GM12878 (cell line): ENCODE measurements around the gene SORCS2. TPM values are rescaled to one million over a fixed set of nuclear protein-coding genes. Genes with fewer than 3 reads are reported as not detected.

Source experiments
- ATAC-seq: fragments of 200-7000 bp; cut with Tn5 transposase; 3 replicates; pipeline ENCODE4 v1.9.1; 2020; ENCODE audit warnings: mild to moderate bottlenecking, moderate library complexity
- BruUV-seq: library from RNA; stranded (reverse); fragments of 400-500 nt; replicated peaks from 2 replicates; lab custom pipeline; 2021; lab: Mats Ljungman, UMichigan
- CTCF ChIA-PET: fragments of 300-600 bp; sonication (Branson Sonifier 250); formaldehyde crosslinking; extraction: SDS; loops from one replicate; lab custom pipeline; 2021; ENCODE audit warnings: inconsistent platforms; lab: Yijun Ruan, JAX
- POLR2A ChIA-PET: fragments of 350-600 bp; formaldehyde crosslinking; extraction: SDS; loops from one replicate; lab custom pipeline; 2021; ENCODE audit warnings: inconsistent platforms; lab: Charles Lee
- RAD21 ChIA-PET: fragments of 300-600 bp; sonication (Branson Sonifier 250); formaldehyde crosslinking; loops from one replicate; lab custom pipeline; 2023; ENCODE audit warnings: antibody characterized with exemption; ENCODE audit not compliant: unreplicated experiment; lab: Charles Lee
- SMC1A ChIA-PET: fragments of 300-600 bp; sonication (Branson Sonifier 250); formaldehyde crosslinking; loops from one replicate; lab custom pipeline; 2023; ENCODE audit not compliant: unreplicated experiment, uncharacterized antibody; lab: Charles Lee
- DNase-seq: peaks from one replicate; pipeline ENCODE4 v3.0.0-alpha.2; 2011; ENCODE audit warnings: low read depth, low spot score
- FAIRE-seq: peaks from 3 replicates; lab custom pipeline; 2011; peaks lifted over from hg19 to GRCh38; lab: Jason Lieb, UNC
- H2AFZ ChIP-seq: 2 replicates; pipeline ENCODE4 v1.6.0; 2011; ENCODE audit warnings: low read depth, low read length, control low read depth; ENCODE audit not compliant: control insufficient read depth
- H3K27ac ChIP-seq: 2 replicates; pipeline ENCODE4 v1.5.1; 2011; ENCODE audit warnings: control low read depth; ENCODE audit not compliant: control insufficient read depth, insufficient read depth
- H3K27me3 ChIP-seq, 2 experiments: replicated peaks in 1 of 2; 2 replicates each; pipeline versions ENCODE4 v1.6.0 to v1.6.1; 2011; ENCODE audit warnings: low read length in 1 of 2; ENCODE audit not compliant: control insufficient read depth in 2 of 2, insufficient read depth in 2 of 2
- H3K36me3 ChIP-seq, 2 experiments: 2 replicates each; pipeline ENCODE4 v1.5.1; 2011; ENCODE audit warnings: low read length in 1 of 2; ENCODE audit not compliant: control insufficient read depth in 2 of 2, insufficient read depth in 2 of 2
- H3K4me1 ChIP-seq: 2 replicates; pipeline ENCODE4 v1.6.1; 2011; ENCODE audit warnings: mild to moderate bottlenecking, low read length, moderate library complexity, mixed read lengths; ENCODE audit not compliant: control insufficient read depth, insufficient read depth
- H3K4me2 ChIP-seq: 2 replicates; pipeline ENCODE4 v1.6.0; 2011; ENCODE audit warnings: control low read depth; ENCODE audit not compliant: control insufficient read depth, insufficient read depth
- H3K4me3 ChIP-seq: fragments of 200-600 bp; sonication (generic); 2 replicates; pipeline ENCODE4 v1.5.1; 2016
- H3K79me2 ChIP-seq: 2 replicates; pipeline ENCODE4 v1.6.0; 2011; ENCODE audit warnings: low read length; ENCODE audit not compliant: control insufficient read depth, insufficient read depth
- H3K9ac ChIP-seq: 2 replicates; pipeline ENCODE4 v1.8.0; 2011; ENCODE audit warnings: low read length, control low read depth, mixed read lengths; ENCODE audit not compliant: control insufficient read depth, insufficient read depth
- H3K9me3 ChIP-seq: replicated peaks from 3 replicates; pipeline ENCODE4 v1.5.1; 2011; ENCODE audit warnings: mild to moderate bottlenecking, low read length; ENCODE audit not compliant: control insufficient read depth, insufficient read depth
- H4K20me1 ChIP-seq: 2 replicates; pipeline ENCODE4 v1.6.0; 2011; ENCODE audit not compliant: control insufficient read depth, insufficient read depth
- BACH1 ChIP-seq: fragments of 450-650 bp; IDR thresholded peaks from 2 replicates; pipeline ENCODE4 v1.6.1; 2017; ENCODE audit warnings: mild to moderate bottlenecking, borderline replicate concordance
- E4F1 ChIP-seq: fragments of 450-650 bp; IDR thresholded peaks from 2 replicates; pipeline ENCODE4 v1.6.1; 2018; ENCODE audit warnings: borderline replicate concordance, mild to moderate bottlenecking; ENCODE audit not compliant: partially characterized antibody
- EED ChIP-seq: sonication (generic); IDR thresholded peaks from 2 replicates; pipeline ENCODE4 v1.6.1; 2016; ENCODE audit warnings: antibody characterized with exemption, low read depth
- EP300 ChIP-seq, 2 experiments: fragments of 150-350 bp in 1 of 2; IDR thresholded peaks; 2 replicates each; pipeline ENCODE4 v1.6.1; 2011 to 2012; ENCODE audit warnings: low read depth in 2 of 2, low read length in 2 of 2, borderline replicate concordance in 1 of 2, improper control_type of control experiment in 1 of 2, inconsistent platforms in 1 of 2; ENCODE audit not compliant: control insufficient read depth in 1 of 2
- ESRRA ChIP-seq: IDR thresholded peaks from 2 replicates; pipeline ENCODE4 v1.6.1; 2012; ENCODE audit warnings: mild to moderate bottlenecking, low read length, improper control_type of control experiment
- IKZF1 ChIP-seq: fragments of 450-650 bp; conservative IDR thresholded peaks from 2 replicates; pipeline ENCODE4 v1.6.1; 2017; ENCODE audit warnings: antibody characterized with exemption, mild to moderate bottlenecking
- MYC ChIP-seq: IDR thresholded peaks from 2 replicates; pipeline ENCODE4 v1.6.1; 2011; ENCODE audit warnings: mild to moderate bottlenecking, low read length, moderate library complexity, inconsistent platforms; ENCODE audit not compliant: insufficient read depth, insufficient replicate concordance, insufficient read length, severe bottlenecking
- NFYB ChIP-seq: IDR thresholded peaks from 2 replicates; pipeline ENCODE4 v1.6.1; 2011; ENCODE audit warnings: low read depth, mild to moderate bottlenecking, low read length, improper control_type of control experiment, moderate library complexity; ENCODE audit not compliant: insufficient read depth
- NKRF ChIP-seq: fragments of 450-650 bp; conservative IDR thresholded peaks from 2 replicates; pipeline ENCODE4 v1.6.1; 2017; ENCODE audit warnings: mild to moderate bottlenecking, moderate library complexity
- SMARCA5 ChIP-seq: fragments of 450-650 bp; IDR thresholded peaks from 2 replicates; pipeline ENCODE4 v1.6.1; 2017; ENCODE audit warnings: mild to moderate bottlenecking
- SMC3 ChIP-seq: IDR thresholded peaks from 2 replicates; pipeline ENCODE4 v1.6.1; 2011; ENCODE audit warnings: low read length, improper control_type of control experiment, borderline replicate concordance
- SPI1 ChIP-seq: IDR thresholded peaks from 2 replicates; pipeline ENCODE4 v1.6.1; 2011; ENCODE audit warnings: low read depth, mild to moderate bottlenecking, low read length, moderate library complexity, borderline replicate concordance; ENCODE audit not compliant: insufficient read depth
- TARDBP ChIP-seq: IDR thresholded peaks from 2 replicates; pipeline ENCODE4 v1.6.1; 2016; ENCODE audit warnings: borderline replicate concordance
- YBX1 ChIP-seq: fragments of 450-650 bp; IDR thresholded peaks from 2 replicates; pipeline ENCODE4 v1.6.1; 2016; ENCODE audit warnings: antibody characterized with exemption
- ZZZ3 ChIP-seq: IDR thresholded peaks from 2 replicates; pipeline ENCODE4 v1.6.1; 2011; ENCODE audit warnings: low read depth; ENCODE audit not compliant: control insufficient read depth, insufficient read length
- WGBS: methylation state at CpG from one replicate; pipeline ENCODE4 v1.1.6; 2016; ENCODE audit warnings: low lambda C conversion rate; ENCODE audit not compliant: insufficient replicate concordance, insufficient coverage; ENCODE audit errors: missing lambda C conversion rate; 5-methylcytosine and 5-hydroxymethylcytosine counted together
- in situ Hi-C: fragments of 300-500 bp; cut with MboI; formaldehyde crosslinking; loops from 9 replicates; pipeline ENCODE4 v1.14.3; 2018; ENCODE audit warnings: mixed read lengths
- intact Hi-C: fragments of 100-400 bp; cut with micrococcal nuclease; formaldehyde crosslinking; loops from one replicate; pipeline ENCODE4 v1.14.2; 2022; ENCODE audit not compliant: unreplicated experiment
- polyA plus RNA-seq, 11 experiments: library from polyadenylated mRNA; depleted of rRNA in 4 of 11; unstranded in 6 of 11; stranded (reverse) in 5 of 11; fragments of >200 nt; fragmentation: Nextera tagmentation in 4 of 11; fragmentation: Illumina TruSeq in 1 of 11; extraction: Ambion mirVana in 4 of 11; extraction: Trizol in 1 of 11; gene quantifications; 1 replicate in 1 of 11; 2 replicates in 10 of 11; pipeline versions ENCODE4 v1.2.1 to v1.2.3, GENCODE V29; 2011 to 2016; ENCODE audit warnings: inconsistent platforms in 2 of 11, missing spikeins in 2 of 11, low read depth in 1 of 11
- total RNA-seq, 4 experiments: library from RNA; depleted of rRNA in 3 of 4; stranded (reverse); fragments of >200 nt in 3 of 4; fragmentation: Illumina TruSeq in 1 of 4; extraction: Trizol in 1 of 4; gene quantifications; 2 replicates each; pipeline versions ENCODE4 v1.2.1 to v1.2.3, GENCODE V29; 2013 to 2021

The SORCS2 gene
- total and polyA plus RNA-seq, 10 of the 15 experiments (the other 5 are each of a cell fraction or from before 2014, with no cell fraction given), result 0.01 to 0.15 (median 0.05) TPM; not detected in 5

GRCh38 chr4:7750523-7750922 is 558.2 kb downstream of the SORCS2 start:
- SMC1A ChIA-PET, result no interaction called here
- no peak for DNase-seq
- no peaks in the 10 kb centered on the region for H3K79me2 ChIP-seq
- H4K20me1 ChIP-seq, result no peaks in the 10 kb centered on the region
- CTCF ChIA-PET, result interaction anchor here (0.7 kb wide), 1 partner anchor 27 kb away, joined by 3 read pairs; no protein-coding TSS in a partner anchor
- in situ Hi-C loops (no loop called here), intact Hi-C loops (no loop called here)
- TF ChIP-seq MYC (no peak), ZZZ3 (no peak), EED (no peak), NKRF (no peak), ESRRA (no peak), TARDBP (no peak), SMC3 (no peak)
- FAIRE-seq, result no peak
- H3K9me3 ChIP-seq, result no peaks in the 10 kb centered on the region
- no peaks in the 10 kb centered on the region for H3K27me3 ChIP-seq
- ATAC-seq, result no peak
- no TSS peak for BruUV-seq
- RAD21 ChIA-PET, result no interaction called here
- H3K9ac ChIP-seq, result no peak overlapping the region
- H3K4me3 ChIP-seq, result no peak overlapping the region
- no peaks in the 10 kb centered on the region for H3K4me1 ChIP-seq
- no peak overlapping the region for H3K27ac ChIP-seq
- 9% methylated on average over 6 of the region's 6 CpGs for WGBS
- H2AFZ ChIP-seq, result no peak overlapping the region
- no peak overlapping the region for H3K4me2 ChIP-seq
- POLR2A ChIA-PET, result no interaction called here
- no peaks in the 10 kb centered on the region for H3K36me3 ChIP-seq

- no TSS peak for BruUV-seq
- FAIRE-seq, result no peak
- Histone ChIP-seq H3K9me3 (no peaks in the 10 kb centered on the region), H3K36me3 (no peaks in the 10 kb centered on the region), H3K9ac (no peak overlapping the region), H3K27me3 (no peaks in the 10 kb centered on the region), H4K20me1 (no peaks in the 10 kb centered on the region), H2AFZ (no peak overlapping the region), H3K4me1 (no peaks in the 10 kb centered on the region), H3K4me2 (no peak overlapping the region), H3K79me2 (no peaks in the 10 kb centered on the region), H3K4me3 (no peak overlapping the region), H3K27ac (no peak overlapping the region)
- RAD21 ChIA-PET, result no interaction called here
- in situ Hi-C loops, result no loop called here
- no peak for ATAC-seq
- POLR2A ChIA-PET, result no interaction called here
- no peak for DNase-seq
- intact Hi-C loops, result no loop called here
- SMC1A ChIA-PET, result no interaction called here
- CTCF ChIA-PET, result interaction anchor here (0.7 kb wide), 1 partner anchor 28 kb away, joined by 3 read pairs; no protein-coding TSS in a partner anchor
- TF ChIP-seq EP300 (IDR thresholded peaks at IDR 0.05; ENCODE audit: borderline replicate concordance in 1 of 2, control insufficient read depth in 1 of 2, low read depth in 2 of 2, low read length in 2 of 2) (no peak), EED (no peak), BACH1 (no peak), SPI1 (no peak), YBX1 (no peak), SMARCA5 (no peak), IKZF1 (no peak), NFYB (no peak), E4F1 (no peak)
Measured at GRCh38 chr4:7750972-7751371, 558.6 kb downstream of the SORCS2 start.
